ENCODE measurements around the gene TNP1.
A peak's percentile ranks its signal among the peaks of the same experiment; 100 is the strongest.

Gene TNP1

DNA sequence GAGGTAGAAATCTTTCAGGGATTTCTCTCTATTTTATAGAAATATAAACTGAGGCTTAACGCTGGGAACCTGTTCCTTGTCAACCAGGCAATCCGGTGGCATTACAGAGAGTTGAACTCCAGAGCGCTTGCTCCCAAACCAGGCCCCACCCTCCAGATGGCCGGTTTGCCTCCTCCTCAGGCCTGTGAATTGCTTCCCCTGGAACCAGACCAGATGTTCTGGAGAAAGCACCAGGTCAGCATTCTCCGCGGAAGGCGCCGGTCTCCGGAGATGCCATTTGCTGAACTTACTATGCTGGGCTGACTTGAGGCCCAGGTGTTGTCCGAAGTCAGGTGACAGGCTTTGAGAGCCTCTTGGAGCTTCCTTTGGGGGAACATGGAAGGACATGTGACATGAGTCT, 17.2 kb downstream of the TNP1 start:
- DNase-seq = no peak

DNA sequence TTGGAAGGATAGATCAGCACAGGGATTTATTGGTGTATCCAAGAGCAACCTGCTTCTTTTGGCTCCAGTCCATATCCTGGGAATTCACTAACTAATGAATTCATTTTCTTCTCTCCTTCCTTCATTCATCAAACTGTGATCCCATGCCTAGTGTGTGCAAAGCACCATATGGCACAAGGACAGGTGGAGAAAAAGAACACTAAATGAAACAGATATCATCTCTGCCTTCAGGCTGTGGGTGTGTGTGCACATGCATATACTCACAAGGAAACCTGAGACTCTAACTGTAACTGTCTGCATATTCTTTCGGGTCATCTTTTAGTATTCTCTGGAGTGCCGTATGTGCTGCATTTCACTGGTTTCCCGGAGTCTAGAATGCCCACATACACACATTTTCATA, 20.2 kb downstream of the TNP1 start:
- no peak for DNase-seq

DNA sequence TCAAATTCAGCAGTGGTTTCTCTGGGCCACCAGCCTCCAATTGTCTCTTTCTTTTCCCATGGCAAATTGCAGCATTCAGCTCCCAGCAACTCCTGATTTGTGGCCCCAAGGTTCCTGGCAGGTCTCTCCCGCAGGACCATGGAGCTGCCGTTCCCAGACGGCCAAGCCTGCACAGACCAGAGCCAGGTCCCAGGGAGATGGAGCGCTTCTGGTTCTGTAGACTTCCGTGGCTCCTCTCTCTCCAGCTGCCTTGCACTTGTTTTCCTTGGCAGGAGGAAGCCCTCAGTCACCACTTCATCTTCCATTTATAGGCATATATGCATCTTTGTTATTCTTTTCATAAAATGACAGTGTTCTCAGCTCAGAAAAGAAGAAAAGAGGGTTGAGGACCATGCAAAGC, 21.7 kb downstream of the TNP1 start:
- no peak for DNase-seq

DNA sequence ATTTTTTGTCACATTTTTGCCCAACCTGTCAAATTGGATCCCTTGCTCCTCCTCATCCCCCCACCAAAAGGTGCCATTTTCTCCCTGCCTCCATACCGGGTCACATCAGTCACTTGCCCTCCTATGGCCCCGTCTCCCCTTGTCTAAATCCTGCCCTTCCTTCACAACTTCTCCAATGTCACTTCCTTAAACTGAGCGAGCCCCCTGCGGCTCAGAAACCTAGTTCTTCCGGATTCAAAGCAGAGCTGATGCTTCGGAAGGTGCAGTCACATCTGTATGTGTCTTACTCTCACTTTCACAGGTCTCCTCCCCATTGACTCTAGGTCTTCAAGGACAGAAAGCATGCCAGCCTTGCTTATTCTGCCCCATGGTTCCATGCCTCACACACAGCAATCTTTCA, 22.1 kb downstream of the TNP1 start:
- no peak for DNase-seq

- DNase-seq = no peak
Observed at GRCh38 chr2:216833061-216833460, 26.8 kb downstream of the TNP1 start.

GRCh38 chr2:216830346-216830745, 29.5 kb downstream of the TNP1 start:
- no peak for DNase-seq

DNA sequence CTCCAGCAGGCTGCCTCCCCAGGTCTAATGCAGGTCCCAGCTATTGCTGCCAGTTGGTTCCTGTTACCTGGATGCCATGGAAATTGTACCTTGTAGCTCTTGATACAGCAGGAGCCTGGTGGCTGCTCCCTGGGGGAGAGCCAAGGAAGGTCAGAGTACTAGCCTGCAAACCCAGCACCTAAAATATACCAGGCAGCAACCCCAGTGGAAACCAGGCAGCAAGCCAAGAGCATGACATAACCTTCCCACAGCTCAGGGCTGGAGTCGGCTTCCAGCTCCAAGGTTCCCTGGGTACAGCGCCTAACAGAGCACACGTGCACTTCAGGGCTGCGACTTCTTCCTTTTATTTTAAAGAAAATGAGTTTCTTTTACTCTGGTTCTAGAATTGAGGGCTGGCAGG, 30.3 kb downstream of the TNP1 start:
- DNase-seq = peak in 3 of 56 donors; percentile 10 to 27 (median 22)

- DNase-seq = peak in 1 of 56 donors; percentile 24
Observed at GRCh38 chr2:216827073-216827720, 32.7 kb downstream of the TNP1 start.

- DNase-seq = no peak
Observed at GRCh38 chr2:216822470-216822869, 37.4 kb downstream of the TNP1 start.

GRCh38 chr2:216820709-216821108, 39.2 kb downstream of the TNP1 start:
- no peak for DNase-seq

GRCh38 chr2:216819766-216820165, 40.1 kb downstream of the TNP1 start:
- no peak for DNase-seq

- DNase-seq = no peak
Observed at GRCh38 chr2:216819055-216819454, 40.8 kb downstream of the TNP1 start.

DNA sequence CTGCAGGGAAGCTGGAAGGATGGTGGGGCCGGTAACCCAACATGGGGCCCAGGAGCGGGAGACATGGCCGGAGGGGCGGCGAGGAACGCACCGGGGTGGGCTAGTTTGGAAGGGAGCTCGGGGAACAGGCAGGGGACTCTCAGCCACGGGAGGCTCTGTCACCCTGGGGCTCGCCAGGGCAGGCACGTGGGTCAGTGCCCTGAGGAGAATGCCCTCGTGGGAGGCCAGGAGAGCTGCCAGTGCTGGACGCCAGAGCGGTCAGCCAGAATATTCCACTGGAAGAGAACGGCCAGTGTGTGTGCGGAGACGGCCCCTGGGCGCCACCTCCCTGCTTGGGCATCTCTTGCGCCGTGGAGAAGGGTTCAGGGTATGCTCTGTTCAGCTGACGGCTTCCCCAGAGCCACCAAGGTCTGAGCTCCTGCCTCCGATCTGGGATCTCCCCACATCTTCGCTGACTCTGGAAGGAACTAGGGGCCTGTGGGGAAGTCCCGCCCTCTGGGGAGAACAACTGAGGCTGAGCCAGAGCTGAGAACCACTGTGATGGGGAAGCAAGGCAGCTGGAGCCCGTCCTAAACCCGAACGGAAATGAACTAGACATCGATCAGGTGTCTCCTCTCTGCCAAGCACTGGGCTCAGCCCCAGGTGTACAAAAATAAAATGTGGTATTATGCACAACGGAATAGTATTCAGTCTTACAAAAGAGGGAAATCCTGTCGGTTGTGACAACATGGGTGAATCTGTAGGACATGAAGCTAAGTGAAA, 49.3 kb downstream of the TNP1 start:
- no peak for DNase-seq
